ENCODE measurements around the gene UCN2.

The UCN2 gene, protein sequence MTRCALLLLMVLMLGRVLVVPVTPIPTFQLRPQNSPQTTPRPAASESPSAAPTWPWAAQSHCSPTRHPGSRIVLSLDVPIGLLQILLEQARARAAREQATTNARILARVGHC

DNA sequence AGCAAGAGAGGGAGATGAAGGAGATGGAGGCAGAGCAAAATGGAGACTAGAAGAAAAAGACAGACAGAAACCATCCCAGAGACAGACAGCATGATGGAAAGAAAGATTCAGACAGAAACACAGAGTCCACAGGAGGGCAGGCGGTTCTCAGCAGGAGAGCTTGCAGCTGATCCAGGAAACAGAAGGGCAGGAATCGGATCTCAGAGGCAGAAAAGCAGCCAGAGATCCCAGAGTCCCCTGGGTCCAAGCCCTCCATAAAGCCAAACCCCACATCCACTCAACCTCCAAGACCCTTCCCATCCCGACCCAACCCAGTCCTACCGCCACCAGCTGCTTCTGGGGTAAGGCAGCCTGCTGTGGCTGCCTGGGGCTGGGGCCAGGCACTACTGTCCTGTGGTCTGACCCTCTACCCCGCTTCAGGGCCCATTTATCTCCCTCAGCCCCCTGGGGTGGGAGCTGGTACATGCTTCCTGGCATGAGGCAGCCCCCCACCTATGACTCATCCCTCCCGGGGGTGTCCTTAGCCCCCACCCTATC, at the start of gene UCN2:
TSS of gene UCN2 (minus strand) at position 400 of the 537 bp plus-strand sequence. CDS start 657 bp downstream, outside the sequence.
- DNase-seq = no peak

DNA sequence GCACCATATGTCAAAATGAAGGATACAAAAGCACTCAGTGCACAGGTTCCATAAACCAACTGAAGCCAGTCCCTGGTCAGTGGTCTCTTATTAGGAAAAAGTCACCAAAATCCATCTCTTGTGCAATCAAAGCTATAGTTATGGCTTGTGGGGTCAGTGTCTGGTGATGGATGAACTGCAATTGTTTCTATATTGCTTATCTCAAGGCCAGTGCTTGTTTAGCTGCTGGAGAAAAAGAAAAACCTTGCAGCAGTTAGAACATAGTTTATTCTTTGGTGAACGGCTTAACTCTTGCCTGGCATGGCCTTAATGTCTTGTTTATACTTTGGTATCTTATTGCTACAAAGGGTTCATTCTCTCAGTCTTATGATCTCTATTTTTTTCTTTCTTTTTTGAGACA, 48.7 kb upstream of the UCN2 start:
- no peak for DNase-seq

DNA sequence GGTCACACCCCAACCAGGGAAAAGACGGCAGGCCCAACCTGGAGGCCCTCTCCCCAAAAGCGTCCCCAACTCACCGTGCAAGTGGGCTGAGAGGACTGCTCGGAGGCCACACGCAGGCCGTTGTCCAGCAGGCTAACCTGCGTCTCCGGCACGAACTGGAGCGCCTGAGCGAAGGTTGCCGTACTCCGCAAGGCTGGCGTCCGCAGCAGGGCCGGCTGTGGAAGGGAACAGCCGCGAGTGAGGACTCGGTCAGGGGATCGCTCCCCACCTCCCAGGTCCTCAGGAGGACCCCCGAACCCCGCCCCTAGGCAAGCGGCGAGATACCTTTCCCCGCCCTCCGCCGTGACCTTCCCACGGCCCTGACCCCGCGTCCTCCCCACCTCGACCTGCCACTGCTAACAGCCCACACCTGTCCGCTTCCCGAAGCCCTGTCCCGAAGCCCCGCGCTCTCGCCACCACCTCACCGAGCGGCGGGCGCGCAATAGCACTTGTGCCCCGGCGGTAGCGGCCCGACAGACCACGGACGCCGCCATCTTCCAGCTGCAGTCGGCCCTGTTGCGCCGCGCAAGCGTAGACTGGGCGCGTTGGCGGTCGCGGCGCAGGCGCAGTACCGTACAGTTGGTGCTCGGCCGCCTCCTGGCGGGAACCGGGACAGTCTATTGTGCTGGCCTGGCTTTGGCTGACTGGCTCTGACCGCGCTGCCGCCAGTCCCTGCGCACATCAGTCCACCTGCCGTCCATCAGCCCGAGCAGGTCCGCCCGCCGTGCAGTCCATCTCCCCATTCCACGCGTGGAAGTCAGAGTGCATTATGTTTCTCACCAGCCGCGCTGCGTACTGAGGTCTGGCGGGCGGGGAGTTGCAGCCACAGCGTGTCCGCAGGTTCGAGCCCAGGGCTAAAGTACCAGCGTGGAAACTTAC, 45.8 kb upstream of the UCN2 start, which contains the start of gene UQCRC1:
TSS of gene UQCRC1 (minus strand) at position 559 of the 918 bp plus-strand sequence. CDS start at position 533, 26 bp downstream.
- peak; percentile 89 for DNase-seq

DNA sequence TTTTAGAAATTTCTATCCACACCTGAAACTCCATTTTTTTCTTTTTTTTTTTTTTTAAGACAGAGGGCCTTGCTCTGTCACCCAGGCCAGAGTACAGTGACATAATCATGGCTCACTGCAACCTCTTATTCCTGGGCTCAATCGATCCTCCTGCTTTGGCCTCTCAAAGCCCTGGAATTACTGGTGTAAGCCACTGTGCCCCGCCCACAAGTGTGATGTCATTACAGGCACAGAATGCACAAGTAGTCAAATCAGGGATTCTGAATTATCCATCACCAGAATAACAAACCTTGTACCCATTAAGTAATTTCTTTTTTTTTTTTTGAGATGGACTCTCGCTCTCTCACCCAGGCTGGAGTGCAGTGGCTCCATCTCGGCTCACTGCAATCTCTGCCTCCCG, 43.9 kb upstream of the UCN2 start:
- no peak for DNase-seq

DNA sequence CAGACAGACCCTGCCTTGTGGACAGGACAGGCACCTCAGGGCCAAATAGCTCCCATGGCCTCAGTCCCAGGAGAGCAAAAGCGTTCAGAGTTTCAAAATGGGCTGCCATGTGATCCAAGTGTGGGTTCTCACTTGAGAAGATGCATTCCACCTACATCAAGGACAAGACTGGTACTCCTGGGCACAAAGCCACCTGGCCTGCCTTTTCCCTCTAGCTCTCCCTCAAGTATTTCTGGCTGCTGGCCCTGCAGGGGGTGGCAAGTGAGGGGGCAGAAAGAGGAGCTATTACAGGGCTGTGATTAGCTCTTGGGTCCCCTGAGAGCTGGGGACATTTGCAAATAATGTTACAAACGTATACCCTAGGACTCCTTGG, 38.0 kb upstream of the UCN2 start:
- no peak for DNase-seq

DNA sequence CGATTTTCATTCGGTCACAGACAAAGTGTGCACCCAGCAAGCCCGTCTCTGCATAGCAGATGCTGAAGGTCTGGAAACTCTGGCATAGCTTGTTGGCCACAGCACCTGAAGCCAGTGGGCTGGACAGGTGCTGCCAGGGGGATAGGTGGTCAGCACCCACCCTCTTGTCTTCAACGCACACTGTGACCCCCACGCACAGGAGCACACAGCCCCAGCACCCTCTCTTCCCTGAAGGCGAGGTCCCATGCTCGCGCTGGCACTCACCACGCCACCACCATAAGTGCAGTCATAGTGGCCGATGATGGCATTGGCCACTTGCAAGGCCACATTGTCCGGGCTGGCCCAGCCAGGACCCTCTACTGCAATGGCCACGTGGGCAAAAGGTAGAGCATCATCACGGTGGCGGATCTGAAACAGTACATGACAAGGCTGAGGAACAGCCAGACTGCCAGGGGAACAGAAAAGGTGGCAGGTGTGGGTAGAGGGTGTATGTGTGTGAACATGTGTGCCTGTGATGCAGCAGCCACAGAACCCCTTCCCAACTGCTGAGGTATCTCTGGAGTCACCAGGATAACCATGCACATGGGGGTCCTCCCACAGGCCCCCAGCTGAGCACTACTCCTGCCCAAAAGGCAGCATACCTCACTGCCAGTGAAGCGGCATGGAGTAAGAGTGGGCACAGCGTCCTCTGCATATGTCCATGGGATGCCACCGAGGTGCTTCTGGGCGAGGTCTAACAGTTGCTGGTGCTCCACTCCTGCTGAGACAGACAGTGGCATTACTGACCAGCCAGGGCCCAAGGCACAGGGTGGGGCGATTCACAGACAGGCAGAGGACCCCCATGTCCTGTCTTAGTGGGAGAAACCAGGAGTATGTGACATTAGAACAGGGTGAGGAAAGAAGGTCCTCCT, 37.4 kb upstream of the UCN2 start:
- no peak for DNase-seq

DNA sequence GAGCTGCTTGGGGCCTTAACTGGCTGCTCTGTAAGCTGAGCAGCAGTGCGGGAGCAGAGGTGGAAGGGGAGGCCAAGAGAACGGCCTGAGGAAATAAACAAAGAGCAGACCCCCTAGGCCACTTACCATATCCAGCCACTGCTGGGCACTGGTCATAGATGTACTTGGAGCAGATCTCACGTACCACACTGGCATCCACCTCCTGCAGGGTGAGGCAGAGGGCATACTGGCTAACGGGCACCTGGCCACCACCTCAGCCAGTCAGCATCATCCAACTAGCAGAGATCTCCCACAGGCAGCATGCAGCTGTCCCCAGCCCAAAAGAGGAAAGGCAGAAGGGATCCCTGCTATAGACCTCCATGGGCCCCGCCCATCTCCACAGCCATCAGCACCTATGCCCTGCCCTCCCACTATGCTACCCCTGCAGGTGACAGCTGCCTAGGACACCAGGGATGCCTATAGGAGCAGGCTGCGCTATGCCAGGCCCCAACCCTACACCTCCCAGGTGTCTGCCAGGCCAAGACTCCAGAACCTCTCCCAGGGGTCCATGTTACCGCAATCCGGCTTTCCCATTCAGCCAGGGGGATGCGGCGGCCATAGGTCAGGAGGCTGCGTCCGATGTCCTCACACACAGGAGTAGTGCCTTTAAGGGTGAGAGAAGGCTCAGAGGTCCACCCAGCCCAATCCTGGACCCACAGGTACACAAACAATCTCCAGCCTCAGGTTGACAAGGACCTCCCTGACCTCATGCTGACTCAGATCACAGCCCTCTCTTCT, 36.1 kb upstream of the UCN2 start:
- DNase-seq = no peak

DNA sequence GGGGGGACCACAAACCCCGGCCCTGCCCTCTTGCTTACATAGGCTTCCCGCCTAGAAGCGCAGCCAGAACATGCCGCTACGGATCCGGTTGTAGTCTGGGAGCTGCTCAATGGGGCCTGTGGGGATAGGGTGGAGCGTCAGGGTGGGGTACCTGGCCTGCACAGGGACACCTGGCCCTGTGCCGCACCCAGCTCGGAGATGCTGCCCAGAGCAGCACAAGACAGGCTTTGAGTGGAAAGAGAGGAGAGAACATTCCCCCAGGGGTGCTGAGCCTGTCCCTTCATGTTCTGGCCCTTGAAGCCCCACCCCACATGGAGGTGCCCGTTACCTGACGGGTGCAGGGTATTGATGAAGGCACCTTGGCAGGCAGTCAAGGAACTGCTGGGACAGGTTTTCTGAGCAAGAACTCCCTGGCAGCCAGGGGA, 35.5 kb upstream of the UCN2 start:
- no peak for DNase-seq

DNA sequence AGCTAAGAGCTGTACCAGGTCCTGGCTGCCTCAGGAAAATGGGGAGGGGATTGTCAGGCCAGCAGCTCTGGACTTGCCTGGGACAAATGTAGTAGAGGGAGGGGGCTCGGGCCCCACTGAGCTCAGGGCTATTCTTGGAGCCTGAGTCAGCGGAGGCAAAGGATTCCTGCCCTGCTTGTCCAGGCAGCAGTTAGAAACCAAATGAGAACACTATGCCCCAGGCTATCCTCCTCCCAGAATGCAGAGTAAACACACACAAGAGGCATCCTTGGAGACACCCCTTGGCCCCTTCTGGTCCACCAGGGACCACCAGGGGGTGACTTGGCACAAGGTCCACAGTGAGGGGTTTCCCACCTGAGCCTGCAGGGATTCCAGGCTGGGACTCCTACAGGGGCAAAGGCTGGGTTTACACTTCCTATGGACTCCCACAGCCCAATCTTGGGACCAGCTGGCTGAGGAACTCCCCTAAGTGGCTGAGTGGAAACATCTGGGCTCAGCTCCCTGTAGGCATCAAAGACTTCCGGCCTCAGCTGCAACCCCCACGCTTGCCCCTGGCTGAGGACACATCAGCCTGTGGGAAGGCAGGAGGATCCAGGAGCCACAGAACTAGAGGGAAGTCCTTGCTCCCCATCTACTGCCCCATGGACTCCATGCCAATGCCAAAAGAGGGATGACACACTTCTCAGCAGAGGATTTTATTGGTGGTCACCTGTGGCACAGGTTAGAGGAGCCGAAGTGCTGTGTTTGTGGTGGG, 34.9 kb upstream of the UCN2 start:
- no peak for DNase-seq

DNA sequence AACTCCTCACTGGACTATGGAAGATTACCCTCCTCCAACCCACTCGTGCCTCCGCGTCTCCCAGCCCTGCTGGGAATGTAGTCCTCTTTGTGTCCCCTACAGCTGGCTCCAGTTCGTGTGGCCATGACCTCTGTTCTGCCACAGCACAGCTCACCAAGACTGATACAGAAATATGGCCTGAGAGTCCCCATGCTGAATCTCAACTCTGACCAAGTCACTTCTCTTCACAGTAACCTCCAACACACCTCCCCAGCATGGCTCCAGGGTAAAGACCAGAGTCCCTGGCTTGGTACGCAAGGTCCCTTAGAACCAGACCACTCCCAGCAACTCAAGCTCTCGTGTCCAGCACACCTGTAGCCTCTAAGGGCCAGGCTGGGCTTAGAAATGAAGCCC, 33.8 kb upstream of the UCN2 start:
- no peak for DNase-seq

DNA sequence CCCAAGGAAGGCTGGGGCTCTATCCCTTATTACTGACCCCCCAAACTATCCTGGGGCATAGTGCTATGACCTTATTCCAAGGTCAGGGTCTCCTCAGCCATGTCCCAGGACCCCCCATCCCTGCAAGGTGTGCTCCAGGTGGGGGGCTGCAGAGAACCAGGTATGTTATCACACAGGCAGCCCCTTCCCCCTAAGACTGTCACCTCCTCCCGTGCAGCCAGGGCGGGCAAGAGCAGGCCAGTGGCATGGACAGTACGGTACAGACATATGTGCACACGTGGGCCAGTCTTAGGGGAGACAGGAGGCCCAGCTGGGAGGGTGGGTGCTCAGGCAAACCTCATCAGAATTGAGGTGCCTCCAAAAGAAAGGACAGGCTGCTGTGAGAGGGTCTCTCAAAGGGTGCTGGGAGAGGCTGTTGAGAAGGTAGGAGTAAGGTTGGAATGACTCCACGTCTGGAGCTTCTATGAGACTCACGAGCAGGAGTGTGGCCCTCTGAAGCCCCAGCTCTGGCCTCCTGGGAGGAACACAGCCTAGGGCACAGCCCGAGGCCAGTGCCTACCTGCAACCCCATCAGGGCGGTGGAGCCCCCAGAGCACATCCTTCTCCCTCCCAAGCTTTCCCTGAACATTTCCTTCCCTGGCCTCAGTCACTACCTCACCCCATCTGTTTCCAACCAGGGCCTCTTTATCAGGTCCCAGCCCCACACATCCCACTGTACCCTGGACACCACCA, 33.3 kb upstream of the UCN2 start:
- DNase-seq = no peak

DNA sequence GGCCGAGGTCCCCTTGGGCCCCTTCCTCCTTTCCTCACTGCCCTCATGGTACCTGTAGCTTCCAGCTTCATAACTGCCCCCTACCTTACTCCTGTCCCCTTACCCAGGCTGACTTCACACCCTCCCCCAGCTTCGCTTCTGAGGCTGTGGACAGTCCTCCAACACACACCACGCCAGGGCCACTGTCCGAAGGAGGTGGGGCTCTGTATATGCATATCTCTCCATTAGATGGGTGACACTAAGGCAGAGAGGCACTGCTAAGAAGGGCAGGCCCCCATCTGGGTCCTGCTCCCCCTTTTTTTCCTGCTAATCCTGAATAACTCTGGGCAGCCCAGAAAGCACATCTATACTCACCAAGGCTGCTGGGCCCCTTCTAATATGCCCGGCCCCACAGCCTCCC, 32.6 kb upstream of the UCN2 start:
- DNase-seq = no peak

DNA sequence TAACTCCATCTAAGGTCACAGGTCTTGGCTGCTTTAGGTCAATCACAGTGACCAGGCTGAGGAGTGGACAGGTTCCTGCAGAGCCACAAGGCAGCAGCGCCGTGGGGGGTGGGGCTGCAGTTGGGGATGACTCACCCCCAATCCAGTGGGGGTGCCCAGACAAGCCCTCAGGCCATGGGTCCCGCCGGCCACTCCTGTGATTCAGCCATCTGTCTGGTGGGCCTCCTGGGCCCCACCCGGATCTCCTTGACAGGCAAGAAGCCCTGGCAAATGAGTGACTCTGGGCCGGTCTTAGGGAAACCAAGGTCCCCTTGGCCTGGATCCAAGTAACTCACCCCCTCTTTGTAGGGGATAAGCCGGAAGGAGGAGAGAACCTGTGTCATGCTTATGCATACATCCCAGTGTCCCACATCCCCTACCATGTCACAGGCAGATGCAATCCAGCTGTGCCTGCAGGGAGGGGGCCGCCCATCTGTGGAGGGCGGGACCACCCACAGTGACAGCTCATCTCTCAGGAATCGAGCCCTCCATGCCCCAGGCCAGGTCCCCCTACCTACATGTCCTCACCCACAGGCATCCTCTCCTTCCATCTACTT, 32.0 kb upstream of the UCN2 start:
- DNase-seq = no peak

DNA sequence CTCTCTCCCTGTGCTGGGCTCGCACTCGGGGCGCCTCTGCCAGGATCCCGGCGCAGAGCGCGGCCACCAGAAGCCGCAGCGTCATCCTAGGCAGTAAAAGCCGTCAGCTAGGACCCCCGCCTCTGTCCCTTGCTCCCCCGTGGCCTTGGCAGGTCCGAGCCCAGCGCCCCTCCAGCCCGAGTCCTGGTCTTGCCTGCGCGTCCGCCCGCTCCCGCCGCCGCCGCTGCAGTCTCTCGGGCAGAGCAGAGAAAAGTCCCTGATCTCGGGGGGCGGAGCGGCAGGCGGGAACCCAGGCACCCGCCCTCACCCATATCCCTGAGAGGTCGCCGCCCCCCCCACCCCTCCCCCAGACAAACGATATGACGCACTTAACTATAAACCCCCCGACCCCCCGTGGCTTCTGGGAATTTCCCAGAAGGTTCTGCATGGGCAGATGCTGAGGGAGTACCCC, 31.5 kb upstream of the UCN2 start, which contains the start of gene COL7A1:
TSS of gene COL7A1 (minus strand) at position 255 of the 451 bp plus-strand sequence. CDS start at position 85, 170 bp downstream.
- DNase-seq = no peak

DNA sequence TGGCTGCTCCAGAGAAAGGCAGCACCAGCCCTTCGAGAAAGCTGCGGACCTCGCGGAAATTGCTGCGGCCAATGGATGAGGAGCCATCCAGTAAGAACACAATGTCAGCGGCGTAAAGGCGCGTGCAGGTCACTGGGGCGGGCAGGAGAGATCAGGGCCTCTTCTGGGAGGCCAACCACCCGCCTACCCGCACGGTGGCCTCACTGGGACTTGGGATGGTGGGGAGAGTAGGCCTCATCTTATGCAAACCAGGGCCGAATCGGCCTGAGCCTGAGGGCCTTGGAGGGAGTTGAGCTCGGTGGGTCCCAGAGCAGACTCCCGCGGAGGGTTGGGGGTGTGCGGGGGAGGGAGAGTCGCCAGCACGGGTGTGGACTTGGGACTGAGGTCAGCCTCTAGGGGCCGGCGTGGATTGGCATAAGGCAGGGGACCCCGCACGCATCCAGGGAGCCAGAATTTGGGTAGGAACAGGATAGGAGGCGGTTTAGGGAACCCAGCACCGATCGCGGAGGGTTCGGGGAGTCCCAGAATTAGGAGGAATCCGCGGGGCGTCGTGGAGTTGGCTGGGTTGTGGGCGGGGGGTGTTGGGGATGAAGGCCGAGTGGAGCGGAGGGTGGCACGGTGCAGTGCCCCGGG, 31.0 kb upstream of the UCN2 start:
- no peak for DNase-seq

DNA sequence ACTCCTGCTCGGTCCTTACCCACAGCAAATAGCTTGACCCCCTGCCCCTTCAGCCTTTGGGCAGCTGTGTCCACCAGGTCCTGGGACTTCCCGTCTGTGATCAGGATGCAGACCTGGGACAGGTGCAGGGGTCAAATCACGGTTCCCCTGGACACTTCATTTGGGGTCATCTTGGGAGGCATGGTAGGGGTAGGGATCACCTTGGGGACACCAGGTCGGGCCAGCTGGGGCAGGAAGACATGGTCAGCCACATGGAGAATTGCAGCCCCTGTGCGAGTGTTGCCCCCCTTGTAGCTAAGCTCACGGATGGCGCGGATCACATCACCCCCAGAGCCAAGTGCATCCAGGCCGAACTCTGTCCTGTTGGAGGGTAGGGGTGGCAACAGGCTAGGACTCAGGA, 29.8 kb upstream of the UCN2 start:
- DNase-seq = no peak

DNA sequence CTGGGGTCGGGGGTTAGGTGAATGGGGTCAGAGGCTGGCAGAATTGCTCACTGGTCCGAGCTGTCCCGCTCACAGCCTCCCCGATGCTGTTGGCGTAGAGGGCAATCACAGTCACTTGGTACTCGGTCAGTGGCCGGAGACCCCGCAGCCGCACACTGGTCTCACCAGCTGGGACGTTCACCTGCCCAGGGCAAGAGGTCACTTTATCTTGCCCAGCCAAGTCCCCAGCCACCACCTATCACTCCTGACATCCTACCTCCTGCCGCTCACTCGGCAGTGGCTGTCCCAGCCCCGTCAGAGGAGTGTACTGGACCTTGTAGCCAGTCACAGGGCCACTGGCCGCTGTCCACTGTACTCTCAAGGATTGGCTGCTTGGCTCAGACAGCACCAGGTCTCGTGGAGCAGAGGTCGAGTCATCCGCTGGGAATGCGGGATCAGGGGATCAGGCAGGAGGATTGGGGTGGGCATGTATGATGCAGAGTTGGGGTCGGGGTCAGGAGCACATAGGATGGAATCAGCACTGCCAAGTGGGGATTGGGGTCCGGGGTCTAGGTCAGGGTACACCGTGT, 29.0 kb upstream of the UCN2 start:
- DNase-seq = no peak

DNA sequence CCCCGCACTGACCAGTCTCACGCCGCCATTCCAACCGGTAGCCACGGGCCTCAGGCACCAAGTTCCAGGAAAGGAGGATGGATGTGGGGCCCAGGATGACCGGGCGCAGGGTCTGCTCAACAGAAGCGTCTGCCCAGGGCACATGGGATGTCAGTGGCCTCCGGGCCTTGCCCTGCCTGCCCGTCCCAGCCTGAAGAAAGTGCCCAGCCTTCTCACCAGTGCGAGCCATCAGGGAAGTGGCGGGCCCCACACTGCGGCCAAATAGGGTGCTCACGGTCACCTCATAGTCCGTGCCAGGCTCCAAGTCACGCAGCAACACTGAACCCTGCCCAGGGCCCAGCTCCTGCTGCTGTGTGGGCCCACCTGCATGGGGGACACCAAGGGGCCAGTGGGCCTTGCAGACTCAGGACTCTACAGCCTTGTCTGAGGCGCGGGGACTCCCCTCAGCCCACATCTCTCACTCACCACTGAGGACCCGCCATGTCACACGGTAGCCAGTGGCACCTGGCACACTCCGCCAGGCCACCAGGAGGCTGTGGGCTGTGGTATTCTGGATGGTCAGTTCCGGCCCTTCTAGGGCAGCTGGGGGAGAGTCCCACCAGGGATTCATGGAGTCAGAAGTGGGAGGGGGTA, 28.4 kb upstream of the UCN2 start:
- no peak for DNase-seq

DNA sequence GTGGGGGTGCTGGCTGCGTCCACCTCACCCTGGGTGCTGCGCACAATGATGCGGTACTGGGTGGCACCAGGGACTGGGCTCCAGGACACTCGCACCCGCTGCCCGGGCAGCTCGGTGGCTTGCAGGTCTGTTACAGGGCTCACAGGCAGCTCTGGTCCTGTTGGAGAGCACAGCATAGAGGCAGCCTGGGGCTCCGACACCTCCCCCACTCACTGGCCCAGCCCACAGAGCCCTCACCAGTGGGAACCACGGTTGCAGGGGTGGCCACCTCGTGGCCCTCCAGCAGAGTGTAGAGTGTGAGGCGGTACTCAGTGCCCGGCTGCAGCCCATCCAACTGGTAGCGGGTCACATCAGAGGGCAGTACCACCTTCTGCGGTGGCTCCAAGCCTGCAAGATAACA, 27.9 kb upstream of the UCN2 start:
- no peak for DNase-seq

All from activated gamma-delta T cell treated with Interleukin-2 at 50 U/mL for 16 hours (primary cell).